BJ (cell line): ENCODE measurements around the gene ELK4. TPM values are rescaled to one million over a fixed set of nuclear protein-coding genes. Genes with fewer than 3 reads are reported as not detected.

Experiments
- CTCF ChIA-PET: fragments of 350-600 bp; formaldehyde crosslinking; extraction: SDS; loops from one replicate; lab custom pipeline; 2021; ENCODE audit warnings: antibody characterized with exemption, inconsistent platforms; lab: Yijun Ruan, JAX
- POLR2A ChIA-PET: fragments of 300-600 bp; sonication (Branson Sonifier 250); formaldehyde crosslinking; extraction: SDS; loops from one replicate; lab custom pipeline; 2021; ENCODE audit warnings: antibody characterized with exemption; lab: Charles Lee
- DNase-seq: peaks from one replicate; pipeline ENCODE4 v3.0.0-alpha.2; 2011; ENCODE audit warnings: low read depth
- H3K27me3 ChIP-seq: 2 replicates; pipeline ENCODE4 v1.6.0; 2011; ENCODE audit warnings: low read length; ENCODE audit not compliant: control insufficient read depth, insufficient read depth
- H3K36me3 ChIP-seq: 2 replicates; pipeline ENCODE4 v1.5.1; 2011; ENCODE audit warnings: low read length; ENCODE audit not compliant: control insufficient read depth, insufficient read depth
- H3K4me3 ChIP-seq: 2 replicates; pipeline ENCODE4 v1.5.1; 2011; ENCODE audit warnings: low read depth, mild to moderate bottlenecking, control low read depth, low read length
- CTCF ChIP-seq: IDR thresholded peaks from 2 replicates; pipeline ENCODE4 v1.5.1; 2011; ENCODE audit warnings: low read depth, mild to moderate bottlenecking, control low read depth, inconsistent platforms, low read length, moderate library complexity; ENCODE audit not compliant: insufficient read depth
- polyA plus RNA-seq: library from polyadenylated mRNA; depleted of rRNA; stranded (reverse); fragments of >200 nt; gene quantifications from 2 replicates; pipeline ENCODE4 v1.2.3, GENCODE V29; 2011

Gene ELK4
- polyA plus RNA-seq, 1 experiment, result 3.4 TPM

- no peaks in the 10 kb centered on the region for H3K27me3 ChIP-seq
- no peak for TF ChIP-seq CTCF
- ChIA-PET POLR2A (no interaction called here), CTCF (interaction anchor here (1.0 to 10.1 kb wide), 4 partner anchors 23 to 116 kb away, joined by 3 to 426 read pairs (median 22); no protein-coding TSS in a partner anchor)
- DNase-seq, result no peak
- peaks cover 1% of the 10 kb centered on the region; the same call in 1 of the 2 replicates for H3K36me3 ChIP-seq
- no peak overlapping the region for H3K4me3 ChIP-seq
These were observed 37.0 kb downstream of the ELK4 start for GRCh38 chr1:205594846-205595245.

GRCh38 chr1:205593967-205594366, 37.8 kb downstream of the ELK4 start:
- CTCF ChIA-PET, result interaction anchor here (1.0 to 10.1 kb wide), 8 partner anchors 39 to 384 kb away, joined by 3 to 426 read pairs (median 19); partner anchors contain the start of gene ELK4
- no peak for DNase-seq
- Histone ChIP-seq H3K4me3 (no peak overlapping the region), H3K36me3 (peaks cover 1% of the 10 kb centered on the region; the same call in 1 of the 2 replicates), H3K27me3 (no peaks in the 10 kb centered on the region)
- TF ChIP-seq CTCF, result no peak
- POLR2A ChIA-PET, result no interaction called here

GRCh38 chr1:205593532-205593931, 38.3 kb downstream of the ELK4 start:
- ChIA-PET CTCF (interaction anchor here (1.0 to 10.1 kb wide), 7 partner anchors 39 to 384 kb away, joined by 3 to 426 read pairs (median 20); partner anchors contain the start of gene ELK4), POLR2A (no interaction called here)
- DNase-seq, result no peak
- TF ChIP-seq CTCF, result no peak
- H3K27me3 ChIP-seq, result no peaks in the 10 kb centered on the region
- peaks cover 1% of the 10 kb centered on the region; the same call in 1 of the 2 replicates for H3K36me3 ChIP-seq
- H3K4me3 ChIP-seq, result no peak overlapping the region

- ChIA-PET POLR2A (no interaction called here), CTCF (interaction anchor here (0.5 to 10.1 kb wide), 49 partner anchors 9 to 388 kb away, joined by 3 to 426 read pairs (median 5); partner anchors contain the start of gene ELK4)
- Histone ChIP-seq H3K27me3 (no peaks in the 10 kb centered on the region), H3K36me3 (no peaks in the 10 kb centered on the region; the same call in 1 of the 2 replicates), H3K4me3 (no peak overlapping the region)
- no peak for DNase-seq
- no peak for TF ChIP-seq CTCF
These were observed 39.3 kb downstream of the ELK4 start for GRCh38 chr1:205592443-205593003.

GRCh38 chr1:205591522-205592351, 40.1 kb downstream of the ELK4 start:
- peak overlapping the region; percentile 37 for H3K4me3 ChIP-seq
- TF ChIP-seq CTCF, result peak; percentile 98
- no peaks in the 10 kb centered on the region for H3K27me3 ChIP-seq
- DNase-seq, result no peak
- no peaks in the 10 kb centered on the region for H3K36me3 ChIP-seq
- POLR2A ChIA-PET, result interaction anchor here (0.5 kb wide), 1 partner anchor 66 kb away, joined by 36 read pairs; no protein-coding TSS in a partner anchor
- CTCF ChIA-PET, result interaction anchor here (0.5 to 10.1 kb wide), 57 partner anchors 8 to 389 kb away, joined by 3 to 426 read pairs (median 5); partner anchors contain the start of gene ELK4
